Adrenal gland (tissue), 5 donors: ENCODE measurements around the gene ARHGEF10L.

Source experiments
- CTCF ChIP-seq, 6 experiments: fragments of 450-650 bp in 4 of 6; fragments of 200-600 bp in 2 of 6; sonication (generic) in 1 of 6; IDR thresholded peaks; 1 replicate in 5 of 6; 2 replicates in 1 of 6; pipeline versions ENCODE4 v1.5.1 to v1.8.0; 2016 to 2021; ENCODE audit warnings: antibody characterized with exemption in 6 of 6, mild to moderate bottlenecking in 2 of 6, moderate library complexity in 1 of 6
- POLR2A ChIP-seq, 2 donors: fragments of 450-650 bp; IDR thresholded peaks; one replicate each; pipeline ENCODE4 v1.6.1; 2017; ENCODE audit warnings: antibody characterized with exemption in 2 of 2, mild to moderate bottlenecking in 2 of 2, moderate library complexity in 1 of 2
- donor health status: DM: no; HTN: no; CAD: no.

GRCh38 chr1:17667641-17668040 is 128.1 kb downstream of the ARHGEF10L start:
- TF ChIP-seq CTCF (IDR thresholded peaks at IDR 0.05) (no peak), POLR2A (IDR thresholded peaks at IDR 0.05) (no peak)
